ENCODE data around the gene NKX1-2. TPM values are rescaled to one million over a fixed set of nuclear protein-coding genes. Genes with fewer than 3 reads are reported as not detected.

Gene NKX1-2
- total RNA-seq, 1 donor from 2014 or later: not detected

DNA sequence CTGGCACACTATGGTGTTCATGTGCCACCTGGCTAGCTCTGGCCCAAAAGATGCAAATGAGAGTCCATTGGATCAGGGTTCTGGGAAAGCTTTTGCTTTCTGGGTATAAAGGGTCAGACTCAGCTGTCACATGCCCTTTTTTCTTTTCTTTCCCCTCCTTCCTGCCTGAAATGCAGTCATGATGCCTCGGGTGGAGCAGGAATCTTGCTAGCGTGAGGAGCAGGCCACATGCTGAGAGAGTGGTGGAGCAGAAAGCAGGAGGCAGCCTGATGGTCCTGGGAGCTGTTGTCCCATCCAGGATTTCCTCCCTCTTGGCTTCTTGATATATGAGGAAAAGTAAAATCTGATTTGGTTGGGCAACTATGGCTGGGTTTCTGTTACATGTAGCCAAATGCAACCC, 9.1 kb upstream of the NKX1-2 start:
- no peak for DNase-seq
- Histone ChIP-seq H3K27ac (replicated peaks) (no peak overlapping the region), H3K4me1 (peaks cover 8% of the 10 kb centered on the region), H3K36me3 (no peaks in the 10 kb centered on the region), H3K27me3 (ENCODE audit: low read depth) (peaks cover 30% of the 10 kb centered on the region), H3K4me3 (no peak overlapping the region), H3K9me3 (replicated peaks) (no peaks in the 10 kb centered on the region)
- TF ChIP-seq CTCF (IDR thresholded peaks at IDR 0.05; ENCODE audit: borderline replicate concordance): no peak
- intact Hi-C loops (cut with micrococcal nuclease): no loop called here

GRCh38 chr10:124458473-124458872, 8.6 kb upstream of the NKX1-2 start:
- H3K27me3 ChIP-seq (ENCODE audit: low read depth): peaks cover 34% of the 10 kb centered on the region
- DNase-seq: no peak
- H3K36me3 ChIP-seq: no peaks in the 10 kb centered on the region
- no peak overlapping the region for H3K4me3 ChIP-seq
- TF ChIP-seq CTCF (IDR thresholded peaks at IDR 0.05; ENCODE audit: borderline replicate concordance): no peak
- intact Hi-C loops (cut with micrococcal nuclease): no loop called here
- no peaks in the 10 kb centered on the region for H3K9me3 ChIP-seq (replicated peaks)
- H3K27ac ChIP-seq (replicated peaks): no peak overlapping the region
- H3K4me1 ChIP-seq: peaks cover 8% of the 10 kb centered on the region

DNA sequence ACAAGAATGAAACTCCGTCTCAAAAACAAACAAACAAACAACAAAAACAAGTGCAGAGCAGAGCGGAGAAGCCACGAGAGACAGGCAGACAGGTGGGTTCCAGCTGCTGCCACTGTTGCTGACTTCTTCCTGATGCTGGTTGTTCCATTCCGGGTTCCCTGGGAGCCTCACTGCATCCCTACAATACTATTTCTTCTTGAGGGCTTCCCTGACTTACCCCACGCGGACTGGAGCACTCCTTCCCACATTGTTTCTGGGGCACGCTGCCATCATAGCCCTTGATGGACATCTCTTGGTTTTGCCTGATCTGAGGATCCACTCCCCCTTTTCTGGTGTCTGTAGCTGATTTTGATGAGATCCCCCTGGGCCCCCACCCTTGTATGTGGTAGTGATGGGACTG, 5.6 kb upstream of the NKX1-2 start:
- peaks cover 64% of the 10 kb centered on the region for H3K27me3 ChIP-seq (ENCODE audit: low read depth)

DNA sequence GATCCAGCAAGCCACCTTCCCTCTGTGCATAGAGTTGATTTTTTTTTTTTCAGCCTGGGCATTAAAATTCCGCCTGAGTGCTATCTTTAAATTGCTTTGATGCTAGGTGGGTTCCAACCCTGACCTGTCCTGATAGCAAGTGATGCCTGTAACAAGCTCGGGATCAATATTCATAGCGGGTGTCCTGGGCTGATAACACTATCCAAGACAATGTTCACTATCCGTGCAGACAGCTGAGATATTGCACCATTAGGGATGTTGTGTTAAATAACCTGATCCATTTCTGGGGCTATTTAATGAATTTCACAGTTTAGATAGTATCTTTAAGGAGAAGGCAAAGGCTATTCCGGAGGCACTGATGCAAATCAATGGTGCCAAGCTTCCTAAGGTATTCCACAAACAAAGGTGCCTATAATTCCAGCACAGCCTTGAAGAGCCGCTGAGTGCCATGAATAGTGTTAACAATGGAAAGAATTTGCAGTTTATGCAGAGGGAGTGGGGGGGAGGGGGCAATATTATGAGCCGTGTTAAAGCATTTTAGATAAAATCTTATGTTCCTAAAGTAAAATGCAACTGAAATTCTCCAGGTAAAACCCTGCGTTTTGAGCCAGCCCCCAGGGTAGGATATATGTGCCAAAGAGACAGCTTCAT, 4.2 kb upstream of the NKX1-2 start:
- H3K27me3 ChIP-seq (ENCODE audit: low read depth): peaks cover 78% of the 10 kb centered on the region
- no peaks in the 10 kb centered on the region for H3K36me3 ChIP-seq
- no peak overlapping the region for H3K27ac ChIP-seq (replicated peaks)
- peaks cover 12% of the 10 kb centered on the region for H3K4me1 ChIP-seq
- TF ChIP-seq CTCF (IDR thresholded peaks at IDR 0.05; ENCODE audit: borderline replicate concordance): no peak
- DNase-seq: no peak
- intact Hi-C loops (cut with micrococcal nuclease): no loop called here
- no peaks in the 10 kb centered on the region for H3K9me3 ChIP-seq (replicated peaks)
- no peak overlapping the region for H3K4me3 ChIP-seq

More for the DNA sequence above, 5.6 kb upstream of the NKX1-2 start:
- Histone ChIP-seq H3K9me3 (replicated peaks) (no peaks in the 10 kb centered on the region), H3K27ac (replicated peaks) (no peak overlapping the region), H3K36me3 (no peaks in the 10 kb centered on the region), H3K4me1 (no peaks in the 10 kb centered on the region), H3K4me3 (no peak overlapping the region)
- intact Hi-C loops (cut with micrococcal nuclease): no loop called here
- no peak for DNase-seq
- TF ChIP-seq CTCF (IDR thresholded peaks at IDR 0.05; ENCODE audit: borderline replicate concordance): no peak

GRCh38 chr10:124451276-124451675, 1.4 kb upstream of the NKX1-2 start:
- Histone ChIP-seq H3K4me3 (no peak overlapping the region), H3K27ac (replicated peaks) (no peak overlapping the region), H3K36me3 (no peaks in the 10 kb centered on the region), H3K27me3 (ENCODE audit: low read depth) (peaks cover 100% of the 10 kb centered on the region), H3K4me1 (peaks cover 32% of the 10 kb centered on the region), H3K9me3 (replicated peaks) (no peaks in the 10 kb centered on the region)
- intact Hi-C loops (cut with micrococcal nuclease): no loop called here
- no peak for TF ChIP-seq CTCF (IDR thresholded peaks at IDR 0.05; ENCODE audit: borderline replicate concordance)
- DNase-seq: no peak
